ENCODE data around the gene TSKU.

- no peak for TF ChIP-seq CTCF (IDR thresholded peaks at IDR 0.05)
- TF ChIP-seq POLR2A (IDR thresholded peaks at IDR 0.05) = no peak
These were observed 28.1 kb downstream of the TSKU start for GRCh38 chr11:76811259-76811658.

Measured in Peyer's patch (tissue), 4 donors.